Keratinocyte (primary cell): ENCODE results near the gene NINJ1. TPM values are rescaled to one million over a fixed set of nuclear protein-coding genes. Genes with fewer than 3 reads are reported as not detected.

ENCODE experiments used
- DNase-seq: peaks from one replicate; pipeline ENCODE4 v3.0.0-alpha.2; 2011; ENCODE audit warnings: low read depth, missing footprints, low spot score
- FAIRE-seq: peaks from 2 replicates; lab custom pipeline; 2011; peaks lifted over from hg19 to GRCh38; lab: Jason Lieb, UNC
- H2AFZ ChIP-seq: 2 replicates; pipeline ENCODE4 v1.6.0; 2012; ENCODE audit warnings: low read length, control low read depth, inconsistent platforms; ENCODE audit not compliant: control insufficient read depth
- H3K27ac ChIP-seq: 2 replicates; pipeline ENCODE4 v1.5.1; 2011; ENCODE audit warnings: low read length; ENCODE audit not compliant: control insufficient read depth, insufficient read depth
- H3K27me3 ChIP-seq: 3 replicates; pipeline ENCODE4 v1.6.0; 2011; ENCODE audit warnings: low read length; ENCODE audit not compliant: control insufficient read depth, insufficient read depth; ENCODE audit errors: extremely low read depth
- H3K36me3 ChIP-seq, 2 experiments: 2 replicates in 1 of 2; 3 replicates in 1 of 2; pipeline ENCODE4 v1.5.1; 2011; ENCODE audit warnings: low read length in 2 of 2, mild to moderate bottlenecking in 1 of 2; ENCODE audit not compliant: control insufficient read depth in 2 of 2, insufficient read depth in 2 of 2; ENCODE audit errors: extremely low read depth in 1 of 2
- H3K4me1 ChIP-seq: 3 replicates; pipeline ENCODE4 v1.5.1; 2011; ENCODE audit warnings: low read length; ENCODE audit not compliant: control insufficient read depth, insufficient read depth; ENCODE audit errors: extremely low read depth
- H3K4me2 ChIP-seq: 3 replicates; pipeline ENCODE4 v1.6.0; 2011; ENCODE audit warnings: low read depth, low read length; ENCODE audit not compliant: control insufficient read depth, insufficient read depth; ENCODE audit errors: extremely low read depth
- H3K4me3 ChIP-seq, 3 experiments: fragments of 200-600 bp in 1 of 3; sonication (generic) in 1 of 3; 2 replicates in 2 of 3; 3 replicates in 1 of 3; pipeline ENCODE4 v1.5.1; 2011 to 2016; ENCODE audit warnings: low read length in 3 of 3, mild to moderate bottlenecking in 3 of 3, control low read depth in 2 of 3, inconsistent platforms in 1 of 3, low read depth in 1 of 3, mixed read lengths in 1 of 3, mixed run types in 1 of 3, moderate library complexity in 1 of 3; ENCODE audit not compliant: control insufficient read depth in 2 of 3, insufficient read depth in 2 of 3; ENCODE audit errors: extremely low read depth in 1 of 3
- H3K79me2 ChIP-seq: 2 replicates; pipeline ENCODE4 v1.6.0; 2012; ENCODE audit warnings: low read length; ENCODE audit not compliant: control insufficient read depth, insufficient read depth
- H3K9ac ChIP-seq: 3 replicates; pipeline ENCODE4 v1.6.0; 2011; ENCODE audit warnings: low read length; ENCODE audit not compliant: control insufficient read depth, insufficient read depth; ENCODE audit errors: extremely low read depth
- H3K9me1 ChIP-seq: 3 replicates; pipeline ENCODE4 v1.6.0; 2011; ENCODE audit warnings: low read length; ENCODE audit not compliant: control insufficient read depth, insufficient read depth; ENCODE audit errors: extremely low read depth
- H3K9me3 ChIP-seq: 2 replicates; pipeline ENCODE4 v1.5.1; 2012; ENCODE audit warnings: low read depth, low read length; ENCODE audit not compliant: control insufficient read depth
- H4K20me1 ChIP-seq: 3 replicates; pipeline ENCODE4 v1.6.0; 2011; ENCODE audit warnings: low read length; ENCODE audit not compliant: control insufficient read depth, insufficient read depth; ENCODE audit errors: extremely low read depth
- EZH2 ChIP-seq: IDR thresholded peaks from one replicate; pipeline ENCODE4 v1.6.1; 2012; ENCODE audit warnings: inconsistent platforms, mild to moderate bottlenecking, low read length, moderate library complexity
- dilution Hi-C: fragments of 300-500 bp; cut with MboI; formaldehyde crosslinking; loops from one replicate; pipeline ENCODE4 v1.7.0; 2020; ENCODE audit warnings: low sequenced_read_pairs; ENCODE audit not compliant: extremely low pct_ligation_motif_present
- polyA plus RNA-seq, 5 experiments: library from polyadenylated mRNA; depleted of rRNA in 3 of 5; stranded (reverse) in 3 of 5; stranded (forward) in 1 of 5; unstranded in 1 of 5; fragments of >200 nt; gene quantifications; 1 replicate in 1 of 5; 2 replicates in 3 of 5; 3 replicates in 1 of 5; pipeline versions ENCODE4 v1.2.1 to v1.2.3, GENCODE V29; 2011 to 2012; ENCODE audit warnings: missing spikeins in 2 of 5, low read depth in 1 of 5, low replicate concordance in 1 of 5
- TF ChIP-seq, protein P1 (sequence below), 3 experiments: IDR thresholded peaks in 1 of 3; conservative IDR thresholded peaks in 1 of 3; optimal IDR thresholded peaks in 1 of 3; 2 replicates in 2 of 3; 3 replicates in 1 of 3; pipeline versions ENCODE3 to v1.5.1; 2011; ENCODE audit warnings: low read length in 3 of 3, mild to moderate bottlenecking in 3 of 3, moderate library complexity in 2 of 3, control low read depth in 1 of 3, inconsistent platforms in 1 of 3; ENCODE audit not compliant: insufficient read depth in 2 of 3; ENCODE audit errors: extremely low read depth in 1 of 3

The NINJ1 gene
- polyA plus RNA-seq, 1 donor (not counting 4 experiments of a cell fraction or from before 2014, with no cell fraction given), result 7.4 TPM

GRCh38 chr9:93149361-93149760 lies 15.3 kb upstream of the NINJ1 start:
- no peak for TF ChIP-seq EZH2
- TF ChIP-seq, protein P1, sequence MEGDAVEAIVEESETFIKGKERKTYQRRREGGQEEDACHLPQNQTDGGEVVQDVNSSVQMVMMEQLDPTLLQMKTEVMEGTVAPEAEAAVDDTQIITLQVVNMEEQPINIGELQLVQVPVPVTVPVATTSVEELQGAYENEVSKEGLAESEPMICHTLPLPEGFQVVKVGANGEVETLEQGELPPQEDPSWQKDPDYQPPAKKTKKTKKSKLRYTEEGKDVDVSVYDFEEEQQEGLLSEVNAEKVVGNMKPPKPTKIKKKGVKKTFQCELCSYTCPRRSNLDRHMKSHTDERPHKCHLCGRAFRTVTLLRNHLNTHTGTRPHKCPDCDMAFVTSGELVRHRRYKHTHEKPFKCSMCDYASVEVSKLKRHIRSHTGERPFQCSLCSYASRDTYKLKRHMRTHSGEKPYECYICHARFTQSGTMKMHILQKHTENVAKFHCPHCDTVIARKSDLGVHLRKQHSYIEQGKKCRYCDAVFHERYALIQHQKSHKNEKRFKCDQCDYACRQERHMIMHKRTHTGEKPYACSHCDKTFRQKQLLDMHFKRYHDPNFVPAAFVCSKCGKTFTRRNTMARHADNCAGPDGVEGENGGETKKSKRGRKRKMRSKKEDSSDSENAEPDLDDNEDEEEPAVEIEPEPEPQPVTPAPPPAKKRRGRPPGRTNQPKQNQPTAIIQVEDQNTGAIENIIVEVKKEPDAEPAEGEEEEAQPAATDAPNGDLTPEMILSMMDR (optimal IDR thresholded peaks at IDR 0.05 in 1 of 3, IDR thresholded peaks at IDR 0.05 in 1 of 3, conservative IDR thresholded peaks at IDR 0.05 in 1 of 3; ENCODE audit: extremely low read depth in 1 of 3, insufficient read depth in 2 of 3, low read length in 3 of 3), result no peak
- Histone ChIP-seq H3K9me3 (peaks cover 3% of the 10 kb centered on the region), H3K27me3 (no peaks in the 10 kb centered on the region), H3K4me3 (no peak overlapping the region), H3K36me3 (no peaks in the 10 kb centered on the region), H3K4me1 (peaks cover 3% of the 10 kb centered on the region), H3K79me2 (no peaks in the 10 kb centered on the region), H3K9me1 (no peaks in the 10 kb centered on the region), H2AFZ (no peak overlapping the region), H4K20me1 (no peaks in the 10 kb centered on the region), H3K9ac (no peak overlapping the region), H3K4me2 (no peak overlapping the region), H3K27ac (no peak overlapping the region)
- DNase-seq, result no peak
- FAIRE-seq, result no peak
- dilution Hi-C loops, result no loop called here

DNA sequence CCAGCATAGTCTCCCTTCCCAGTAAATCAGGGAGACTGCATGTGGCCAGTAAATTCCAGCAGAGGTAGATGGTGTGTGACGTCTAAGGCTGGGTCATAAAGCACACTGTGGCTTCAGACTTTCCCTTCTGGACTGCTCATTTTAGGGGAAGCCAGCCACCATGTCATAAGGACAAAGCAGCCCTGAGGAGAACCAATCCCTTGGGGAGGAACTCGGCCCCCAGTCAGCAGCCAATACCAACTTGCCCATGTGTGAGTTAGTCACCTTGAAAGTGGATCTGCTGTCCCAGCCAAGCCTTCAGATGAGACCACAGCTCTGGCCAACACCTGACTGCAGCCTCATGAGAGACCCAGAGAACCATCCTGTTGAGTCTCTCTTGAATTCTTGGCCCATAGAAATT lies 14.7 kb upstream of the NINJ1 start:
- Histone ChIP-seq H3K4me1 (peaks cover 9% of the 10 kb centered on the region), H3K27me3 (no peaks in the 10 kb centered on the region), H3K9me1 (no peaks in the 10 kb centered on the region), H2AFZ (no peak overlapping the region), H3K4me2 (no peak overlapping the region), H3K9me3 (peaks cover 3% of the 10 kb centered on the region), H3K27ac (no peak overlapping the region), H3K36me3 (no peaks in the 10 kb centered on the region), H3K79me2 (no peaks in the 10 kb centered on the region), H3K4me3 (no peak overlapping the region), H4K20me1 (no peaks in the 10 kb centered on the region), H3K9ac (no peak overlapping the region)
- TF ChIP-seq, protein P1 (optimal IDR thresholded peaks at IDR 0.05 in 1 of 3, IDR thresholded peaks at IDR 0.05 in 1 of 3, conservative IDR thresholded peaks at IDR 0.05 in 1 of 3; ENCODE audit: extremely low read depth in 1 of 3, insufficient read depth in 2 of 3, low read length in 3 of 3), result no peak
- no peak for TF ChIP-seq EZH2
- no peak for DNase-seq
- FAIRE-seq, result no peak
- dilution Hi-C loops, result no loop called here
